Liver (tissue), 9 donors: ENCODE results near the gene EPHA6. TPM values are rescaled to one million over a fixed set of nuclear protein-coding genes. Genes with fewer than 3 reads are reported as not detected.
"Not testable (repeated sequence)": the region's sequence is repeated elsewhere in the genome, so short reads cannot be mapped to it uniquely, and the experiment has no call there.

Experiments used
- DNase-seq: peaks from one replicate; pipeline ENCODE4 v3.0.0-alpha.2; 2017; ENCODE audit warnings: low spot score
- H3K27ac ChIP-seq, 2 donors: one replicate each; pipeline ENCODE4 v1.7.0; 2013; ENCODE audit warnings: inconsistent platforms in 2 of 2, low read length in 2 of 2, control low read depth in 1 of 2, low read depth in 1 of 2, mild to moderate bottlenecking in 1 of 2
- H3K27me3 ChIP-seq, 4 donors: one replicate each; pipeline versions ENCODE4 v1.6.1 to v1.7.0; 2013; ENCODE audit warnings: low read length in 3 of 4, inconsistent platforms in 1 of 4, mild to moderate bottlenecking in 1 of 4, moderate library complexity in 1 of 4; ENCODE audit not compliant: control insufficient read depth in 4 of 4, insufficient read depth in 4 of 4
- H3K36me3 ChIP-seq, 4 donors: one replicate each; pipeline versions ENCODE4 v1.6.1 to v1.7.0; 2013; ENCODE audit warnings: low read length in 3 of 4, mild to moderate bottlenecking in 3 of 4, low read depth in 1 of 4, moderate library complexity in 1 of 4; ENCODE audit not compliant: control insufficient read depth in 4 of 4, insufficient read depth in 3 of 4
- H3K4me1 ChIP-seq, 4 donors: one replicate each; pipeline versions ENCODE4 v1.6.1 to v1.7.0; 2013; ENCODE audit warnings: low read length in 3 of 4, mild to moderate bottlenecking in 3 of 4, moderate library complexity in 1 of 4; ENCODE audit not compliant: control insufficient read depth in 4 of 4, insufficient read depth in 4 of 4
- H3K4me3 ChIP-seq, 3 donors: one replicate each; pipeline versions ENCODE4 v1.6.1 to v1.7.0; 2013; ENCODE audit warnings: low read length in 3 of 3, control low read depth in 1 of 3, low read depth in 1 of 3, mild to moderate bottlenecking in 1 of 3
- H3K9ac ChIP-seq, 2 donors: one replicate each; pipeline ENCODE4 v1.7.0; 2013; ENCODE audit warnings: low read length in 2 of 2, mild to moderate bottlenecking in 2 of 2, moderate library complexity in 2 of 2, control low read depth in 1 of 2, low read depth in 1 of 2
- H3K9me3 ChIP-seq, 4 donors: one replicate each; pipeline versions ENCODE4 v1.6.1 to v1.7.0; 2013; ENCODE audit warnings: low read length in 3 of 4; ENCODE audit not compliant: control insufficient read depth in 4 of 4
- CTCF ChIP-seq: fragments of 150-350 bp; IDR thresholded peaks from 2 replicates; pipeline ENCODE4 v1.5.1; 2017; ENCODE audit warnings: improper control_type of control experiment, low read depth, low read length; ENCODE audit not compliant: missing input control
- FOXA1 ChIP-seq: IDR thresholded peaks from 2 replicates; pipeline ENCODE4 v1.6.1; 2016; ENCODE audit warnings: antibody characterized with exemption
- HNF4G ChIP-seq: IDR thresholded peaks from 2 replicates; pipeline ENCODE4 v1.6.1; 2016; ENCODE audit warnings: antibody characterized with exemption
- JUND ChIP-seq, 2 donors: IDR thresholded peaks; 2 replicates each; pipeline ENCODE4 v1.6.1; 2016; ENCODE audit warnings: antibody characterized with exemption in 2 of 2
- MAX ChIP-seq: IDR thresholded peaks from 2 replicates; pipeline ENCODE4 v1.6.1; 2016; ENCODE audit warnings: antibody characterized with exemption
- NR2F2 ChIP-seq: IDR thresholded peaks from 2 replicates; pipeline ENCODE4 v1.6.1; 2016; ENCODE audit warnings: antibody characterized with exemption
- RAD21 ChIP-seq, 2 donors: IDR thresholded peaks; 2 replicates each; pipeline ENCODE4 v1.6.1; 2016; ENCODE audit warnings: antibody characterized with exemption in 2 of 2, mild to moderate bottlenecking in 2 of 2
- REST ChIP-seq: IDR thresholded peaks from 2 replicates; pipeline ENCODE4 v1.6.1; 2016; ENCODE audit warnings: antibody characterized with exemption, mild to moderate bottlenecking
- RXRA ChIP-seq, 2 donors: IDR thresholded peaks; 2 replicates each; pipeline ENCODE4 v1.6.1; 2017 to 2018; ENCODE audit warnings: antibody characterized with exemption in 2 of 2, mild to moderate bottlenecking in 1 of 2
- SP1 ChIP-seq: IDR thresholded peaks from 2 replicates; pipeline ENCODE4 v1.6.1; 2018; ENCODE audit warnings: antibody characterized with exemption, mild to moderate bottlenecking
- YY1 ChIP-seq: IDR thresholded peaks from 2 replicates; pipeline ENCODE4 v1.6.1; 2016; ENCODE audit warnings: antibody characterized with exemption, mild to moderate bottlenecking
- ZBTB33 ChIP-seq: IDR thresholded peaks from 2 replicates; pipeline ENCODE4 v1.6.1; 2016; ENCODE audit warnings: antibody characterized with exemption
- WGBS: extraction: QIAGEN DNeasy Blood & Tissue Kit; methylation state at CpG from one replicate; pipeline ENCODE4 v1.1.7; 2013; 5-methylcytosine and 5-hydroxymethylcytosine counted together
- polyA plus RNA-seq, 2 donors: library from polyadenylated mRNA; stranded (reverse) in 1 of 2; unstranded in 1 of 2; fragments of 200-250 nt in 1 of 2; fragments of >200 nt in 1 of 2; fragmentation: Nextera tagmentation in 1 of 2; extraction: Ambion mirVana in 1 of 2; gene quantifications; one replicate each; pipeline versions ENCODE4 v1.2.1 to v1.2.3, GENCODE V29; 2013 to 2015
- total RNA-seq, 2 donors: library from RNA; depleted of rRNA; stranded (reverse); fragments of >200 nt; gene quantifications; one replicate each; pipeline ENCODE4 v1.2.3, GENCODE V29; 2014
- donor health status: healthy.
- donor health status: healthy.
- donor health status: healthy.
- donor health status: healthy.
- donor health status: healthy.

The EPHA6 gene
- total and polyA plus RNA-seq, 4 donors, result 0.05 to 0.17 (median 0.05) TPM; not detected in 1

GRCh38 chr3:97470481-97470880, 656.1 kb downstream of the EPHA6 start:
- TF ChIP-seq ZBTB33 (no peak), NR2F2 (no peak), MAX (no peak), REST (no peak), JUND (IDR thresholded peaks at IDR 0.05) (no peak), CTCF (no peak), SP1 (no peak), RAD21 (IDR thresholded peaks at IDR 0.05) (no peak), HNF4G (no peak), RXRA (IDR thresholded peaks at IDR 0.05) (no peak), YY1 (no peak), FOXA1 (no peak)
- no peaks in the 10 kb centered on the region for H3K9me3 ChIP-seq
- H3K4me1 ChIP-seq, result no peaks in the 10 kb centered on the region
- no peak for DNase-seq
- no peak overlapping the region for H3K4me3 ChIP-seq
- H3K27ac ChIP-seq, result no peak overlapping the region
- no peak overlapping the region for H3K9ac ChIP-seq
- WGBS, result 58% methylated on average over 2 of the region's 2 CpGs
- H3K27me3 ChIP-seq, result no peaks in the 10 kb centered on the region
- no peaks in the 10 kb centered on the region for H3K36me3 ChIP-seq

GRCh38 chr3:97479740-97480139, 665.3 kb downstream of the EPHA6 start:
- TF ChIP-seq SP1 (no peak), CTCF (no peak)
- H3K4me1 ChIP-seq, result no peaks in the 10 kb centered on the region
- no peak for DNase-seq
- no peaks in the 10 kb centered on the region for H3K36me3 ChIP-seq
- no peaks in the 10 kb centered on the region for H3K9me3 ChIP-seq
- H3K9ac ChIP-seq, result no peak overlapping the region
- H3K27me3 ChIP-seq, result no peaks in the 10 kb centered on the region
- no peak overlapping the region for H3K4me3 ChIP-seq
- H3K27ac ChIP-seq, result no peak overlapping the region

GRCh38 chr3:97480696-97481289, 666.4 kb downstream of the EPHA6 start:
- not testable (repeated sequence) for H3K4me3 ChIP-seq, H3K27me3 ChIP-seq, H3K9ac ChIP-seq, H3K27ac ChIP-seq, H3K9me3 ChIP-seq, H3K36me3 ChIP-seq, H3K4me1 ChIP-seq, DNase-seq
- WGBS, result 94% methylated on average over 28 of the region's 29 CpGs
